Astrocyte (in vitro differentiated cells and primary cell): Measurements from ENCODE around the gene JAM2.

Source experiments
- CTCF ChIP-seq: IDR thresholded peaks from 2 replicates; pipeline ENCODE4 v1.5.1; 2011; ENCODE audit warnings: low read depth, mild to moderate bottlenecking, inconsistent platforms, low read length, moderate library complexity; ENCODE audit not compliant: insufficient read depth
- EZH2 ChIP-seq: IDR thresholded peaks from 2 replicates; pipeline ENCODE4 v1.6.1; 2012; ENCODE audit warnings: mild to moderate bottlenecking, low read length, inconsistent platforms; ENCODE audit not compliant: insufficient read depth

- TF ChIP-seq EZH2: no peak
- TF ChIP-seq CTCF: no peak
These were observed 52.9 kb downstream of the JAM2 start for GRCh38 chr21:25691976-25692375.
